GM19351 (cell line): ENCODE data around the gene SYTL3.

ENCODE experiments used
- ATAC-seq: cut with Tn5 transposase; IDR thresholded peaks from one replicate; pipeline ENCODE4 v1.9.1; 2021; ENCODE audit warnings: mild to moderate bottlenecking, moderate library complexity; ENCODE audit not compliant: unreplicated experiment

Gene SYTL3

GRCh38 chr6:158717341-158718330 lies 67.8 kb downstream of the SYTL3 start:
- ATAC-seq: peak; percentile 72

- no peak for ATAC-seq
Observed at GRCh38 chr6:158718461-158719046, 68.7 kb downstream of the SYTL3 start.

- ATAC-seq: no peak
Observed at GRCh38 chr6:158722176-158722729, 72.4 kb downstream of the SYTL3 start.

DNA sequence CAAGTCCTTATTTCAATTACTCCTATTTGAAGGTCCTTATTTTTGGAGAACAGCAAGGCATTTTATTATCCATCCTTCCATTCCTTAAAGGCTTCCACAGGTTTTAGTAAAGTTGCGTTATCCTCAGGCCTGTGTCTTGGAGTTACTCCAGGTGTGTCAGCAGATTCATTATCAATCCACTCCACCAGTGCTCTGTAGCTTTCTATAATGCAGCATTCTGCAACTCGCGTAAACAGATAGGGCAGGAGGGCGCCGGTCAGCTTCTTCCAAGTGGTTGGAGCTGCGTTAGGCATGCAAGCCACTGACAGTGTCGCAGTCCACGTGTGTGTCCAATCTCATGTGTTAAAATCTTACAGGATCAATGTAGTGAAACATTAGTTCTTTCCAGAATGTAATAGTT lies 75.8 kb downstream of the SYTL3 start:
- no peak for ATAC-seq

DNA sequence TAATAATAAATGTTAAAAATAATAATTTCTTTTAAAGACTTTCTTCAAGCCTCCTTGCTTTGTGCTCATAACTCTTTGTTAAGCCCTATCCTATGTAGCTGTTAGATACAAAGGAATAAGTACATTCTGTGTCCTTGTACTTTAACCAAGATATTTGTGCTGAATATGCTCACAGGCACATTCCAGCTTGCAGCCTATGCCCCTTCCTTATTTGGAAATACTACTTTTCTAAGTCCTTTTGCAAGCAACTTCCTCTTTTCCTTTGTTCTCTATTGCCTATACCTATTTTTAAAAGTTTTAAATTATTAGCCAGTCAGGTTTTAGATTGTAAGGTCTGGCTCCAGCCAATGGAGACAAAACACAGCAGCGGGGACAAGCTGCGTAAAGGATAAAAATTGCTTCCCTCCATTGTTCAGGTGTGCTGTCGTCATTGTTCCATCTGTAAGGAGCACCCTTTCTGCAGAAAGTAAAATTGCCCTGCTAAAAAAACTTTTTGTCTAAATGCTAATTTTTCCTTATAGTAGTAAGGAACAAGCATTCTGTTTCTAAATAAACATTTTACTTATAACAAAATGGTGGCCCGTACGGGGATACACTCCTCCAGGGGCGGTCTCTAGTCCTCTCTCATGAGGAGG lies 80.2 kb downstream of the SYTL3 start:
- no peak for ATAC-seq

DNA sequence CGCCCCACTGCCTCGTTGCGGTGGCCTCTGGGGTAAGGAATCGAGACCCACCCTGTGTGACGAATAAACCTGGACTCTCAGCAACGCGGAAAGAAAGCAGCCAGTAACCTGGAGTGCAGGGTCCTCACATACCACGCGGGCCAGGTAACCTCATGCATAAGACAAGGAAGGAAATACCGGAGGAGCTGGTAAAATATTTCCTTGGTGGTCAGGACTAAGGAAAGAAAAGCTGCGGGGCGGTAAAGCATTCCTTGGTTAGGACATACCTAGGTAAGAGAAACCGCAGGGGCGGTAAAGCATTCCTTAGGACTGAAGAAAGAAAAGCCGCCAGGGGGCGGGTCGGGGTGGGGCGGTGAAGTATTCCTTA lies 80.7 kb downstream of the SYTL3 start:
- ATAC-seq: no peak

DNA sequence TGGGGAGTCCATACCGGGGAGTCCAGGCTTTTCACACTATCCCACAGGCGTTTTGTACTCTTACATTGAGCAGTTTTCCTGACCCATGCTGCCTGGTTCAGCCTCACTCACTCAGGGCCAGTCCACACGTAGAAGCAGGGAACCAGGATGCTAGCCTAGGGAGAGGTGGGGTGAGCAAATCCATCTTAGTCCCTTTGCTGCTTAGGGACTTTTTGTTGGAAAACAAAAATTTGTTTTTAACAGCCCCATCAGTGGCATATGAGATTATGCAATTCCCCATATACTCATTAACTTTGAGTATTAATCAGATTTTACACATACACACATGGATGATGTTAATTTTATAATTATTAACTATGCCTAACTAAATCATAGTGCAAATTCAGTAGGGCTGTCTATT lies 85.2 kb downstream of the SYTL3 start:
- no peak for ATAC-seq

- no peak for ATAC-seq
Observed at GRCh38 chr6:158737082-158737709, 87.3 kb downstream of the SYTL3 start.

DNA sequence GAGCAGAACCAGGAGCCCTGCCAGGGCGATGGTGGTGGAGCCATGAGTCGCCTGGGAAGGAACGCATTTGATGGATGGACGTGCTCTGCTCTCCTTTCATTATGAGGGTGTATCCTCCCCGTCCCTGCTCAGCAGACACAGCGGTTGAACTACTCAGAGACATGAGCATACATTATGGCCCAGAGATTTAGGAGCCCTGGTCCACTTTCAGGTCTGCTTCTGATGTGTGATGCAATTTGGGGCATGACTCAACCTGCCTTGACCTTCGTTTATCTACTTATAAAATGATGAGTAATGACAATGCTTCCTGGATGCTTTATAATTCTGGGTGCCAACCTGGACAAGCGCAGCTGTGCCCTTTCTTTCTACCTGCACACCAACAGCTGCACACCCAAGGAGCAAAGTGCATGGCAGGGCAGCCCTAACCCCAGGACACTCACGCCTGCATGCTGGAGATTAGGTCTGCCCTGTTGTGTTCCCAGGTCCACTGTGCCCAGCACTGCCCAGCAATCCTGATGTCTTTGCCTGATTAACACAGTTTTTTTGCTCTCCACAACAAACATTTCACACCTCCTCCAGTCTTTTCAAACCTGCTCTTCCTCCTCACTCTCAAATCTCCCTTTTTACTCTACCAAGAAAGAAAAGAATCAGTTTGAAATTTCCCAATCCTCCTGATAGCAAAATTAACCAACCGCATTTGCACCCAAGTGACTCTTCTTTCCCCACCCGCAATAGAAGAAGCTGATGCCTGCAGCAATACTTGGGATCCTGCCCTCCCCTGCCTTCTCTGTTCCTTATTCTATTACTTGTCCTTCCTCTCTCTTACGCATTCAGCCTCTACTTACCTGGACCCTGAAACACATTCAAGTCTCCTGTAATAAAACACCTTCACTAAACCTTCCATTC lies 88.1 kb downstream of the SYTL3 start:
- no peak for ATAC-seq

DNA sequence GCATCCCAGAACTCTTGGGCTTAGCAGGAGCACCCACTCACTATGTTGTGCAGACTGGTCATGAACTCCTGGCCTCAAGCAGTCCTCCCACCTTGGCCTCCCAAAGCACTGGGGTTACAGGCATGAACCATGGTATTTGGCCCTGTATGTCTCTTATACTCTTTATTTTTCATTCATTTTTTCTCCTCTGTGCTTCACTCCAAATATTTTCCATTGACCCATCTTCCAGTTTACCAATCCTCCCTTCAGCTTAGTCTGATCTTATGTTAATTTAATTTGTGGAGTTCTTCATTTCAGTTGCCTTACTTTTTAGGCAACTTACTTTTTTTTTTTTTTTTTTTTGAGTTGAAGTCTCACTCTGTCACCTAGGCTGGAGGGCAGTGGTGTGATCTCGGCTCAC lies 89.8 kb downstream of the SYTL3 start:
- no peak for ATAC-seq

GRCh38 chr6:158743033-158743651 lies 93.3 kb downstream of the SYTL3 start:
- ATAC-seq: no peak

DNA sequence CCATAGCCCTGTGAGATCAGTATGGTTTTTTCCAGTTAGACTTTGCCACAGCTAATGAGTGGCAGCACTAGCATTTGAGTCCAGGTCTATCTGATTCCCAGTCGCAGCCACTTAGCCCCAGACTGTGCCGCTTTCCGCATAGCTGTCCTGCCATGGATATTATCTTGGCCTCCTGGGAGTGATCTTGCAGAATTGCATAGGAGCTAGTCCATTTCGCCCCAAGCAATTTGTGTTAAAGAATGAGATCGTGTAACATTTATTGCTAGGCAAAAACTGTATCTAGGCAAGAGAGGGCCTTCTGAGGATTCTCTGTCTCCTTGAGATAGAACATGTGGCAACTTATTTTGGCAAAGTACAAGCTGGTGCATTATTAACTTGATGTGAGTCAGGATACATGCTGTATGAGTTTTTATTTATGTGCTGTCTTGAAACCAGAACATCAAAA lies 95.2 kb downstream of the SYTL3 start:
- no peak for ATAC-seq

GRCh38 chr6:158751224-158751623 lies 101.4 kb downstream of the SYTL3 start:
- no peak for ATAC-seq

- ATAC-seq: no peak
Observed at GRCh38 chr6:158751921-158752320, 102.1 kb downstream of the SYTL3 start.

GRCh38 chr6:158752613-158753012 lies 102.8 kb downstream of the SYTL3 start:
- no peak for ATAC-seq

GRCh38 chr6:158753811-158754210 lies 104.0 kb downstream of the SYTL3 start:
- ATAC-seq: no peak

DNA sequence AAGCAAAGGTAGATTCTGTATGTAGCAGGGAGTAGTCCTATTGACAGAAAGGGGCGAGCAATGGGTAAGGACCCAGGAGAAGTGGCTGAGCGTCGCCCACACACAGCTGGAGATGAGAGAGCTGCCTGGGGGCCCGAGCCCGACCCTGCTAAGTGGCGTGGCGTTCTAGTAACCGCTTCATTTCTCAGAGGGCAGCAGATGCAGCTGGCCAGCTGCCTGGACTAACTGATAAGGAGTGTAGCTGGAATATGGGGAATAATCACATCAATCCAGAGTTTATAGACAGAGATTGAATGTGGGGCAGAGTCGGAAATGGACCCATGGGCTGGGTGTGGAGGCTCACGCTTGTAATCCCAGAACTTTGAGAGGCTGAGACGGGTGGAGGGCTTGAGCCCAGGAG lies 104.9 kb downstream of the SYTL3 start:
- no peak for ATAC-seq

- no peak for ATAC-seq
Observed at GRCh38 chr6:158755636-158756035, 105.8 kb downstream of the SYTL3 start.

DNA sequence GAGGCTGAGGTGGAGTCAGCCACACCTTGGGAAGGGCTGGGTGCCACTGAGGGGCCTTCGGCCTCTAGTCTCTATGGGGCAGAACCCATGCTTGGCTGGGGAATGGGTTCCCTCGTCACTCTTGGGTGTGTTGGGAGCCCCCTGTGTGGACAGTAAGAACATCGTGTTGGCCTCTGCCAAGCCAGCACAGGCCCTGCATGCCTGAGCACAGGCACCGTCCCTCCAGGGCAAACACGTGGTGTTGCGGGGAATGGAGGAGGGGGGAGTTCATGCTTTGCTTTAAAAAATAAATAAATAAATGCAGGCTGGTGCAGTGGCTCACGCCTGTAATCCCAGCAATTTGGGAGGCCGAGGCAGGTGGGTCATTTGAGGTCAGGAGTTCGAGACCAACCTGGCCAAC lies 106.3 kb downstream of the SYTL3 start:
- no peak for ATAC-seq
